GM10266 (cell line): Measurements from ENCODE around the gene GAGE12J.
"Not testable (repeated sequence)": the region's sequence is repeated elsewhere in the genome, so short reads cannot be mapped to it uniquely, and the experiment has no call there.

Experiments
- DNase-seq: peaks from one replicate; pipeline ENCODE4 v3.0.0; 2012; ENCODE audit errors: extremely low spot score
- CTCF ChIP-seq: IDR thresholded peaks from 2 replicates; pipeline ENCODE4 v1.5.1; 2012; ENCODE audit warnings: mild to moderate bottlenecking, low read depth; ENCODE audit not compliant: control insufficient read depth, insufficient read depth; ENCODE audit errors: missing control alignments

Gene GAGE12J

GRCh38 chrX:49312176-49312575 is 9.7 kb upstream of the GAGE12J start:
- TF ChIP-seq CTCF = no peak
- DNase-seq = no peak

GRCh38 chrX:49316085-49316484 is 5.8 kb upstream of the GAGE12J start:
- no peak for DNase-seq
- no peak for TF ChIP-seq CTCF

GRCh38 chrX:49322266-49322665 is 429 bp downstream of the GAGE12J start:
- DNase-seq = not testable (repeated sequence)

GRCh38 chrX:49323735-49324134 is 1.9 kb downstream of the GAGE12J start:
- DNase-seq = not testable (repeated sequence)

- not testable (repeated sequence) for DNase-seq
Measured at GRCh38 chrX:49330421-49330820, 8.6 kb downstream of the GAGE12J start.

- DNase-seq = not testable (repeated sequence)
Measured at GRCh38 chrX:49331282-49331681, 9.4 kb downstream of the GAGE12J start, which contains the start of gene GAGE13. GAGE13 (plus strand) TSS chrX:49331582; CDS start chrX:49332738, 1,156 bp downstream.

GRCh38 chrX:49331841-49332240 is 10.0 kb downstream of the GAGE12J start:
- DNase-seq = not testable (repeated sequence)

GRCh38 chrX:49341449-49341848 is 19.6 kb downstream of the GAGE12J start:
- not testable (repeated sequence) for DNase-seq

- not testable (repeated sequence) for DNase-seq
Measured at GRCh38 chrX:49344496-49345175, 22.8 kb downstream of the GAGE12J start.

- not testable (repeated sequence) for DNase-seq
Measured at GRCh38 chrX:49345402-49345801, 23.6 kb downstream of the GAGE12J start.

- DNase-seq = not testable (repeated sequence)
Measured at GRCh38 chrX:49346150-49346549, 24.3 kb downstream of the GAGE12J start.
